ENCODE results near the gene MCF2L.
A peak's percentile ranks its signal among the peaks of the same experiment; 100 is the strongest.

MCF2L gene

DNA sequence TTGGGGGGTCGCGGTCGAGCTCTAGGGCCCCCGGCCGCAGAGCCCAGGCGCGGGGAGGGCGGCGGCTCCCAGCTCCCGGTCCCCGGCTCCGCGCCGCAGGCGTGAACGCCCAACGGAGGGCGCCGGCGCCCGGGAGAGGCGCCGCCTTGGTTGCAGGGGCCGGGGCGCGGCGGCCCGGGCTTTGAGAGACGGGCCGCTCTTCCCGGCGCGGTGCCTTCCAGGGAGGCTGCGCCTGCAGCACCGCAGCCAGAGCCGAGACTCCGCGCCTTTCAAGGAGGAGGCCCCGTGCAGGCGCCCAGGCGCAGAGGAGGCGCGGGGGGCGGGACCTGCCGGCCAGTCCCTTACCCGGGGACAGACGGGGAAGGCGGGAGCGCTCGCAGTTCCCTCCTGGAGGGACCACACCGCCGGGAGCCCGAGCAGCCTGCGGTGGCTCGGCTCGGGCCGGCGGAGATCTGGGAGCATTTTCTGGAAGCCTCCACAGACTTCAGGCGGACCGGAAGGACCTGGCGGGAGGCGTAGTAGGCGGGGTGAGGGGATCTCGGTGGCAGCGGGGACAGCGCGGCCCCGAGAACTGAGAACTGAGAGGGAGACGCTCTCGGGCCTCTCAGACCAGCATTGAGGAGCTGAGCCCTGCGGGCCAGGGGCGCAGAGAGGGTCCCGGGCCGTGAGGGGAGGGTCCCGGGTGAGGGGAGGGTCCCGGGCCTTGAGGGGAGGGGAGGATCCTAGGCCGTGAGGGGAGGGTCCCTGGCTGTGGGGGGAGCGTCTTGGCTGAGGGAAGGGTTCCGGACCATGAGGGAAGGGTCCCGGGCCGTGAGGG is 25.5 kb upstream of the MCF2L start:
- peak in 1 of 2 donors; percentile 12 for DNase-seq

DNA sequence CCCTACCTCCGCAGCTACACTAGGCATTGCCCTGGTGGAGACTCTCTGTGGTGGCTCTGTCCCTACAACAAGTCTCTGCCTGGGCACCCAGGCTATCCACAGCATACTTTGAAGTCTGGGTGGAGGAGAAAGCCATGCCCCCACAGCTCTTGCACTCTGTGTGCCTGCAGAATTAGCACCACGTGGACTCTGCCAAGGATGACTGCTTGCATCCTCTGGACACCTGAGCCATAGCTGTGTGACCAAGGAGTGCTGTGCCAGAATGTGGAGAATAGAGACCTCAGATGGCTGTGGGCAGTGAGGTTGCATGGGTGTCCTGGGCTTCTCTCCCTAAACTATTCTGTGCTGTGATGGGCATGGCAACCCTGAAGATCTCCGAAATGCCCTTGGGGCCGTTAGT is 21.2 kb upstream of the MCF2L start:
- no peak for DNase-seq

DNA sequence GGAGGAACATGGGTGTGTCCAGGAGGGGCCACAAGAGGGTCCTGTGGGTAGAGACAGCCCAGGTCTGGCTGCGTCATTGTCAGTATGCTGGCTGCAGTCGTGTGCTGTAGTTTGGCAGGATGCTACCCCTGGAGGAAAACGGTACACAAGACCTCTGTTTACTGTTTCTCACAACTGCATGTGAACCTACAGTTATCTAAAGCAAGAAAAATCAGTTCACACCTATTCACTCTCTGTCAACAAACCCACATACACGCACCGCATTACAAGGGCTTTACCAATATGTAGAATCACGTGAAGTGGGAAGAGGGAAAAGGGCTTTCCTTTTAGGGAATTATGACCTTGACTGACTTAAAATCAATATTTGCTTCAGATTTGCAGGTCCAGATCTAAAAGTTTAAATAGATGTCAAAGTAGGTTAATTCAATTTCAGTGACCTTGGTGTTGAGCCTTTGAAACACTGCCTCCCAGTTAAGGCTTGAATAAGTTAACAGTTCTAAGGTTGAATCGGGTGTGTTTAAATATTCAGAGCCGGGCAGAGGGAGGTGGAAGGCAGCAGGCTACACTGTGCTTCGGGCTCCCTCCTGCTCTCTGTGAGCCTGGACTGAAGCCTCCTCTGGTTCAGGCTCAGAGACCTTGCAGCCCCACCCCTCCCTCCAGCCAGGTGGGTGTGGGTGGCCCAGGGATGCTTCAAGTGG is 17.2 kb upstream of the MCF2L start:
- DNase-seq = no peak

DNA sequence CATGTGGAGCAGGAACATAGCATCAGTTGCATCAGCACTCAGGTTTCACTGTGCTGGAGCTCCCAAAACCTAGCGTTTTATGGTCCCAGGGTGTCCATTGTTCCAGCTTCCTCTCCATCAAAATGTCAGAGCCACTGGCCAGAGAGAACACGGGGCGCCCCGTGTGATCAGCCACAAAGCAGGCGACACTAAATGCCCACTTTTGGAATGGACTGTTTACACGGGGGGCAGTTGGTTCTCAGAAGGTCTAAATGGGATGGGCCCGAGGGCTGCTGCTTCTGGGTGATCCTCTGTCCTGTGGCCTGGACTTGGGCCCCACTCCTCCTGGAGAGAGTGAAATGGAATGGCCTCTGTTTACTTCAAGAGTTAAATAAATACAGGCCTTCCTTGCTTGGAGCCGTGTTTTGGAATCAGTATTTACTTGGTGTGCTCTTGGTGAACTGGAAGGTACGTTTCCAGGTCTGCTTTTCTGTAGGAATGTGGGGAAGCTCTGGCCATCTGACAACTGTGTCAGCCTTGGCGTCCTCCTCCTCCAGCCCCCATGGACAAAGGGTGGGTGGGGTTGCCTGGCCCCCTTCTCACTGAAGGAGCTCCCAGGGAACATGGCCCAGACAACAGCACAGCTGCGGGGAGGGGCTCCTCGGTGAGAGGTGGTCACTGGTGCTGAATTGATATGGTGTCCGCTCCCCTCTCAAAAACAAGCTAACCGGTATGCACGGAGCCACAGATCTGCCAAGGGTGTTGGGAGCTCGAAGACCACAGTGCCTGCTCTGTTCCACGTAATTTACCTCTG is 16.1 kb upstream of the MCF2L start:
- no peak for DNase-seq

DNA sequence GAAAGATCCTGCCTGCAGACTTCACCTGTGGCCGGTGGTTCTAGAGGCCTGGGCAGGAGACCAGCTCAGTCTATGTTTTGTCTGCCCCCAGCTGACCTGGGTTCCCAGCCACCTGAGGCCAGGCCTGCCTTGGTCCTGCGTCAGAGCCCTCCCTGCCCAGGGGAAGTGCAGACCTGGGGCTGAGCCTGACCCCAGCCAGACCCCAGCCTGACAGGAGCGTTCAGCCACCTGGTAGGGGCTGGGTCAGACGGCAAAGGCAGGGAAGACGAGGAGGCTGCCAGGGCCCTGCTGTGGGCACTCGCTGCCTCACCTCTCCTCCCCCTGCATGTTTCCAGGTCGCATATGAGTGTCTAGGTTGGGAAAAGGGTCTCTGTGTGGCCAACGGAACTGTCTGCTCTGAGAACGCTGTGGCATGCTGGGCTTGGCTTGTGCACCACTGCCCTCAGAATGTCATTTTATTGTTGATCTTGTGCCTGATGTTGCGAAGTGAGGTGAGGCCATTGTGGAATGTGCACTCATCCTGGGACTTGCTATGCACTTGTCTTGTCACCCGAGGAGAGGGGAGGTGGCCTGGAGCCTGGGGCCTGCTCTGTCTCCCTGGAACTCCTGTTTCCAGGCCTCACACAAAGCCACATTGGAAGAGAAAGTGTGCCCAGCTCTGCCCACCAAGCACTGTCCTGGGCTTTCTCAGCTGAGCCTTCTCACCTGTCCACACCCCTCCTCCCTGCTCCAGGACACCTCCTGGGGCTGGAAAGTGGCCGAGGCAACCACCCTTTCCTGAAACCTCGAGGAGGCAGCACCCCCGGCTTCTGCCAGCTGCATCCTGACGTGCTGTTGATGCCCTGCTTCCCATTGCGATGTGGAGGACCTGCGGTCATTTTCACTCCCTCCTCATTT is 15.2 kb upstream of the MCF2L start:
- DNase-seq = no peak

DNA sequence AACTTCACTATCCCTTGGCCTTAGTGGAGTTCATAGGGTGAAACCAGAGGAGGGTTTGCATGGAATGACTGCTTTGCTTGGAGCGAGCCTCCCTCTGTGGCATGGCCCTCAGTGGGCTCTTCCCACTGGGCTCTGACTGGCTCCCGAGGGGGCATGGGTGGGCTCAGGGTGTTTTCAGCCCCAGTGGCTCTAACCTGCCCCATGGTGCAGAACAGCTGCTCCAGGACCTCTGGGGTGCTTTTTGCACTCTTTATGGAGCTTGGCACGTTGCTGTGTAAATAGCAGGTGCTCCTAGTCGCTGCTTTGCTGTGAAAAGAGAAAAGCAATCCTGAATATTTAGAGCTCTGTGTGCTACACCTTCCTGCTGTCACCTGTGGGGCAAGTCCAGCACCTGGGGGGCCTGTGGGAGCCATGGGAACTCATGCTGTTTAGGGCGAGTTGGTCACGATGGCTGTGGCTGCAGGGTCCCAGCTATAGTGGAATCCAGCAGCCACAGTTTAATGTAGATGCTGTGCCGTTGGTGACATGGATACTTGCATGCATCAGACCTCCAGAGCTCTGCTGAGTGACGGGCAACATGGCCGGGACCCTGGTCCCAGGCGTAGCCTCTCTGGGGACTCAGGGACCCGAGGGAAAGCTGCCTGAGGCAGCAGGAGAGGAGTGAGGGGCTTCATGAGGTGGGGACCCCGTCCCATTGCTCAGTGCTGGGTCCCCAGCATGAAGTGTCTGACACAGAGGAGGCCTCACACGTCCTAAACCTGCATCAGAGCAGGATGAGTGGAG is 14.3 kb upstream of the MCF2L start:
- no peak for DNase-seq

DNA sequence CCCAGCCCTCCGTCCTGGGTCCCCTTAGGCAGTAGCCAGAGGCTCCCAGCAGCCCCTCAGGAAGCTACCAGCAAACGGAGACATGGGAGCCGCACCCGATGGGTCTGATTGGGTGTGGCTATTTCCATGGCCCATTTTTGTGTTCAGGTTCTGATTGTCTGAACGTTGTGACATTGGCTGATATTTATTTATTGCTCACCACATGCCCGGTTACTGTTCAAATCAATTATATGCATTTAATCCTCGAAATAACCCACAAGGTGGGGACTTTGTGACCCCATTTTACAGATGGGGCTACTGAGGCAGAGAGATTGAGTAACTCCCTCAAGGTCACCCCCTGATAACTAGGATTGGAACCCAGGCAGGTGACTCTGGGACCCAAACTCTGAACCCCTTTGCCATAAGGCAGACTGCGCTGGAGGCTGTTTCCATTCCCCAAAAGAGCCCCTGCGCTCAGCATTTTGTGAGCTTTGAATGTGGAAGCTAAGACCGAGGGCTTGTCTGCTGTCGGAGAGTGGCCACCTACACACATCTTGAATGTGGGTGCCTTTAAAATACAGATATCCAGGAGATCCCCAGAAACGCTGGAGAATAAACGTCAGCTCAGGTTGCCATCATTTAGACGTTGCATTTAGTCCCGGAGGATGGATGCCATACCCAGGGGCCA is 13.6 kb upstream of the MCF2L start:
- DNase-seq = no peak

DNA sequence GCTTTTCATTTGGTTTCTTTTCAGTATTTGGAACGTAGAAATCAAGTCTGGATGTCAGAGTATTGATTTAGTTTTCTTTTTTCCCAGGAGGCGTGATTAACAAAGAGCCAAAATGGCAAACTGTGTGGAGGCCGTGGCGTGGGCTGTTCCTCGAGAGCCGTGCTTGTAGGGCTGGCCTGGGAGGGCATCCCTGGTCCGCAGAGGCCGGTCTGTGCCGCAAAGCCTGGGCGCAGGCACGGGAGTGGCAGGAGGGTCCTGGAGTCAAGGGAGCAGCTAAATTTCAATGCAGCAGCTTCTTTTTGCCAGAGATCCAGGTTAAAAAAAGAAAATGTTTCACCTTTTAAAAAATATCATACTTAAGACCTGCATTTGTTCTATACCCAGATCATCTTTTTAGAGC is 13.1 kb upstream of the MCF2L start:
- no peak for DNase-seq

DNA sequence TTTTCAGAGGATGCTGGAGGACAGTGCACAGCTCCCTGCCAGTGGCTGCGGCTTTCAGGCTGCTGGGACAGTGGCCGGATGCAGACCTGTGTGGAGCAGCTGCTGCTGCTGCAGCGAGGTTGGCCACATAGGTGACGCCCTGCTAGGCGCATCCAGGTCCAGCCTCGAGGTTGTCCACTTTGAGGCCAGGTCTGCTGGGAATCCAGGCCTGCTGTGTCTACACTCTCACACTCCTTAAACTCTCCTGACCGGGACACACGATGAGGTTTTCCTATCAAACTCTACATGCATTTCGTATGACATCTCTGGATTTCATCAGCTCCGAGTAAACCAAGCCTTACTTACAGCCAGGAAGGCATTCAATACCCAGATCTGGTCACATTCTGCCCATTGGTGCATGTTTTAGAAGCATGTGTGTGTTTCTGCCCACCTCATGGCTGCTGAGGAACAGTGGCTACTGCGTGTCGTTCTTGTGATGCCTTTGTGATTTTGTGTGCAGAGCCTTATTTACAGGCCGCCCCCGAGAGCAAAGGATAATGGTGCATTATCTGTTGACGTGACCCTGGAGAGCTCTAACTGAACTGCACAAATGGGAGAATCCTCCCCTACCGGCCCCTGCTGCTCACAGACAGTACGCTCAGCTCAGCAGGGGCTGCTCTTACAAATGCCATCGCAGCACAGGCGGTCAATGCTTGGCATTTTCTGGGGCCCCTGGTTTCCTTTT is 12.3 kb upstream of the MCF2L start:
- no peak for DNase-seq

DNA sequence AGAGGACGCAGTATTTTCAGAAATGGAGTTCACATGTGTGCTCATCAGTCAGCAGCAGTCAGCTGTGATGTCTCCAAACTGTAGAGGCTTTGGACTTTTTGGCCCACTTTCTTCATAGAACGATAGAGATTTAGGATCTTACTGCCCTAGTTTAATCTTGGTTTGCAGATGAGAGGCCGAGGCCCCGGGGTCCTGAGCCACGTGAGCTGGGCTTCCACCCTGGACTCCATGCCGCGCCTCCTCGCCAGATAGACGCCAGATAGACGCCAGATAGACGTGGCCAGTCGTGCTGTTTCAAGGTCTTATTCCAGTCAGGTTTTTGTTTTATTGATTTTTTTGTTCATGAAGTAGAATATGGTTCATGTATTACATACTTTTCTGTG is 11.7 kb upstream of the MCF2L start:
- DNase-seq = no peak

DNA sequence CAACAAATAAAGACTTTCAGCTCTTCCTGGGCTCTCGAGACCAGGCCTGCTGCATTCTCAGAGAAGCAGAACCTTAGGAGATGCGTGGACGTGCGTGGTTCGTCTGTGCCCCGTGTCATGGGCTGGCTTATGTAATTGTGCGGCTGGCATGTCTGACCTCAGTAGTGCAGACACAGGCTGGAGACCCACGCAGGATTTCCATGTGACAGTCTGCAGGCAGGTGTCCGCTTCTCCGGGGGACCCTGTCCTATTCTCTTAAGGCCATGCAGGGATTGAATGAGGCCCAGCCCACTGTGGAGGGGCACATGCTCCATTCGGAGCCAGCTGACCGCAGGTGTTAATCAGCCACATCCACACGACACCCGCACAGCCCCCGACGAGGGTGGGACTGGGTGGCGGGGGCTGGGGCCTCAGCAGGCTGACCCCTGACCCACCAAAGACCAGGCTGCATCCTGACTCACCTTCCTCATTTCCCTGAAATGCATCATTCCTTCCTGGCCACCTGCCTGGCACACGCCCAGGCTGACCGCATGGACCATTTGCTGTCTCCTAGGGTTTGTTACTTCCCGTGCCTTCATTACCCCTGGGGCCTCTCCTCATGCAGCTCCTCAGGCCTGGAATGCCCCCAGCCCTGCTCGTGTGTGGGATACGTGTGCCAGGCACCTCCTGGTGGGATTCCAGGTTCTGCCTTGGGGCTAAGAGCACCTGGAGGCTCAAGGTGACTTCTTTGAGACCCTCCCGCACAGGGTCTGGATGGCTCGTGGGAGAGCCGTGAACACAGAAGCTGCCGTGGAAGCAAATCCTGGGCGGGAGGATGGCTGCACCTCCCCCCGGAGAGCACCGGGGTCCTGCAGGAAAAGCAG is 10.7 kb upstream of the MCF2L start:
- no peak for DNase-seq

DNA sequence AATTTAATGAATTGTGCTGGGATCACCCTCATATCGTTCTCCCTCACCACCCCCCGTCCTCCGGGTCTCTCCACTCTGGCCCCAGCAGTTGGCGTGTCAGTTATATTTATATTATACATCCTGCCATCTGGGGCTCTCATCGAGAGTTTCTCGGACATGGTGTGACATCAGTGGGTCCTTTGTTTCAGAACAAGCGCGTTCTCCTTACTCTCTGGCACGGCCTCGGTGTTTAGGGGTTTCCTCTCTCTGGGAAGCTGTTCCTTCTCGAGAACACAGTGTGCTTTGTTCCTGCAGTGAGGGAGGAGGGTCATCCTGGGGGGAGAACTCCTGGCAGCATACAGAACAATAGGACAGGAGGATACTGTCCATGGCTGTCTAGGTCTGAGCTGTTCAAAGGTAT is 9.8 kb upstream of the MCF2L start:
- DNase-seq = no peak

DNA sequence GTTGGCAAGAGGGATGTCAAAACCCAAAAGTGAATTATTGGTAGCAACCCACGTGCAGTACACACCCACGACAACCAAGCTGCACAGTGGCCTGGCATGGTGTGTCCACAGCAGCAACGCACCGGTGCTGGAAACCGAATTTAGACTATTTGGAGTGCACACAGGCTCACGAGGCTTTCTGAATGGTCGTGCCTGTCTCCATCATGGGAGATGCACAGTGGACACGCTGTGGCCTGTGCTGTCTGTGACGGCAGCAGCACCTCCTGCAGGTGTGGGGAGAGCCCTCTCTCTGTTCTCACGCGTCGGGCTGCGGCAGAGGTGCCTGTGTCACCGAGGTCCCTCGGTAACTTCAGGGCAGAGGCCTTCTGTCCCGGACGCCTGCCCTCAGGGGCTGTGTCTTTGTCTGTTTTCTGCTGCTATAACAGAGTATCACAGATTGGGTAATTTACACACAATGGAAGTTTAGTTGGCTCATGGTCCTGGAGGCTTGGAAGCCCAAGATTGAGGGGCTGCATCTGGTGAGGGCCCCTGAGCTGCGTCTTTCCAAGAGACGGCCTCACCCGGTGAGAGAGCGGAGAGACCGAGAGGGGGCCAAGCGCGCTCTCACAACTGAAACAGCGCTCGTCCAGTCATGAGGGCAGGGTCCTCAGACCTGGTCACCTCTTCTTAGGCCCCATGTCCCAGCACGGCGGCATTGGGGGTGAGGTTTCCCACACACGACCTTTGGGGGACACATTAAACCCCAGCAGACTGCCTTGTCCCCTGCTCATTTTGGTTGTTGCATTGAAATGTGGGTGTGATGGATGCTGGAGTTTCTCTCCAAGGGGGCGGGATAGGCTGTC is 9.1 kb upstream of the MCF2L start:
- DNase-seq = no peak

DNA sequence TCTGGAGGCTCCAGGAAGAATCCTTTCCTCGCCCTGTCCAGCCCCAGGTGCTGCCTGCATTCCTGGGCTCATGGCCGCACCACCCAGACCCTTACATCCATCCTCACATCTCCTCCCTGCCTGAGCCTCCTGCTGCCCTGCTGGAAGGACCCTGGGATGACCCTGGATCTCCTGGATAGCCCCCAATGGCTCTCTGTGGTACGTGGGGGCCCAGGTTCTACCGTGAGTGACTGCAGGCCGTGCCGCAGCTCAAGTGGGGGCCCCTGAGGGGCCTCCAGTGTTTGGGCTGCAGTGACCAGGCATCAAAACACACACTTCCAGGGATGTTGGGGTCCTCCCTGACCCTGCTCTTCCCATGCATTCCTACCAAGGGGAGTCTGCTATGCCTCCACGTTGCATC is 8.3 kb upstream of the MCF2L start:
- no peak for DNase-seq

DNA sequence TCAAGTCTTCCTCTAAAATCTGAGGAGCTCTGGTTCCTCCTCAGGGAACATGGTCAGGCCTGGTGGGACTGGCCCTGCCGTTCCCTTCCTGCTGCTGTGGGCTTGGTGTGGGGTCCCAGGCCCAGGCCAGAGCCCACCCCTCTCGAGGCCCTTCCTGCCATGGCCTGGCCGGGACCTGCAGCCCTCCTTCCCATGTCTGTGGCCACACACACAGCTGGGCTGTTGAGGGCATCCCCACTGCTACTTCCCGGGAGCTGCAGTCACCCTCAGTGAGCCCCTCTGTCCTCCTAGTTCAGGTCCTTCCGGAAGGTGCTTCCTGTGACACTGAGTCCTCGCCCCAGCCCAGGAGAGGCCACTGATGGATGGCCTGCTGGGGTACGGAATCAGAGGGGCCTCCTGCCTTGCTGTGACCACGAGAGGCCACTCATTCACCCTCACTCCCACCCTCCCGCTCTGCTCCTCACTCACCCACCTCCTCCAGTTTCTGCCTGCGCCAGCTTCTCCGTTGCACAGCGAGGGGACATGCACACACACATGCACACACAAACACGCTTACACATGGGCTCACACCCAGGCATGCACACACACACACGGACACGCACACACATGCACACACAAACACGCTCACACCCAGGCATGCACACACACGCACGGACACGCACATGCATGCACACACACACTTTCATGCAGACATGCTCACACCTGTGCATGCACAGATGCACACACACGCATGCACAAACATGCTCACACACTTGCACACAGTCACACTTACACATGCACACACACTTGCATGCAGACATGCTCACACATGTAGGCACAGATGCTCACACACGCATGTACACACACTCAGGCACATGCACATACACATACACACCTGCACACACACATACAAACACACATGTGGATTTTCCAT is 7.3 kb upstream of the MCF2L start:
- no peak for DNase-seq

DNA sequence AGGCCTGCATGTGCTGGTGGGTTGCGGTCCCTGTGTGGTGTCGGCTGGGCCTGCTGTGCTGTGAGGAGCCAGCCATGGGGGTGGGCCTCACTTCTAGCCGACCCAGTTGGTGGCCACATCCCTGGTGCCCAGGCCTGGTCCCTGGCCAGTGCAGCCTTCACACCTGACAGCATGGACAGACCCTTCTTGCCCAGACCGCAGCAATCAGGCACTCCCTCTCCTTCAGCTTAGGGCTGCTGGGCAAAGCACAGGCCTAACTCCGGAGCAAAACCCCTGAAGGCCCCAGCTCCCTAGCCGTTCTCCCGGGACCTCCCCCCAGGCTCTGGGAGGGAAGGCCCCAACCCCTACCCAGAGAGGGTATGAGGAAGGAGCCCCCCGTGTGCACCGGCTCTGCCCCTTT is 6.6 kb upstream of the MCF2L start:
- DNase-seq = no peak

DNA sequence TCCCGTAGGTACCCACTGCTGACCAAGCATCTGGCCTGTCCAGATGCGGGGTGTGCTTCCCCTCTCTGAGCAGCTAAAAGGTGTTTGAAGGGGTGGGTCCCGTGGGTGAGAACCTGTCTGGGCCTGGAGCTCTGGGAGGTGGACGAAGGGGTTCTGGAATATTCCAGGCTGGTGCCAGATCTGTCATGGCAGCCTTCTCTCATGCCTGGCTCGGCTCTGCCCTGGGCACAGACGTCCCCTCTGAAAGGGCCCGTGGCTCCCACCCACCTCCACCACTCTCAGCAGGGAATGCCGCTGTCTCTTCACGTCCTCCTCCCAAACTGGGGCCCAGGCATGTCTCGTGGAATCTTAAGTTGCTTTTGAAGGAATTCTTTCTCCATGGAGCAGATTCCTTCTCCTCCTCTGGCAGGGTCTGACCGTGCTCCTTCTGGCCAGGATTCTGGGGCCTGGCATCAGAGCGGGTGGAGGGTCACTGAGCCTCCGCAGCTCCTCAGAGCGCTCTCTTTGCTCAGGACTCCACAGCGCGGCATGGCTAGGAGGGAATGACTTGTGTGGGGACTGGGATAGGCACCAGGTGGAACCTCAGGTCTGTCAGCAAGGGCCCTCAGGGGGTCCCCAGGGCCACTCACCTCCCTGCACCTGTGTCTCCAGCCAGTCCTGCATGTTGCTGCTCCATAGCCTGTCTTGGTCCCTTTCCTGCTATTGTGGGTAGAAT is 5.9 kb upstream of the MCF2L start:
- no peak for DNase-seq
